ENCODE results near the gene TMEM95.
A peak's percentile ranks its signal among the peaks of the same experiment; 100 is the strongest.

Gene TMEM95

GRCh38 chr17:7315570-7316235, 39.3 kb upstream of the TMEM95 start:
- peak overlapping the region; percentile 64 for H3K4me3 ChIP-seq (ENCODE audit: low read depth, low read length)
- no peak for TF ChIP-seq CTCF (IDR thresholded peaks at IDR 0.05; ENCODE audit: insufficient read depth, low read depth, low read length, missing control alignments)
- DNase-seq (ENCODE audit: low read depth), result no peak

- DNase-seq (ENCODE audit: low read depth), result no peak
- no peak overlapping the region for H3K4me3 ChIP-seq (ENCODE audit: low read depth, low read length)
- TF ChIP-seq CTCF (IDR thresholded peaks at IDR 0.05; ENCODE audit: insufficient read depth, low read depth, low read length, missing control alignments), result no peak
These were observed 37.7 kb upstream of the TMEM95 start for GRCh38 chr17:7317161-7317803.

- no peak for TF ChIP-seq CTCF (IDR thresholded peaks at IDR 0.05; ENCODE audit: insufficient read depth, low read depth, low read length, missing control alignments)
- H3K4me3 ChIP-seq (ENCODE audit: low read depth, low read length), result no peak overlapping the region
- no peak for DNase-seq (ENCODE audit: low read depth)
These were observed 36.7 kb upstream of the TMEM95 start for GRCh38 chr17:7318121-7318860.

- no peak for DNase-seq (ENCODE audit: low read depth)
- no peak overlapping the region for H3K4me3 ChIP-seq (ENCODE audit: low read depth, low read length)
- no peak for TF ChIP-seq CTCF (IDR thresholded peaks at IDR 0.05; ENCODE audit: insufficient read depth, low read depth, low read length, missing control alignments)
These were observed 33.5 kb upstream of the TMEM95 start for GRCh38 chr17:7321466-7321865.

- no peak for TF ChIP-seq CTCF (IDR thresholded peaks at IDR 0.05; ENCODE audit: insufficient read depth, low read depth, low read length, missing control alignments)
- DNase-seq (ENCODE audit: low read depth), result no peak
- H3K4me3 ChIP-seq (ENCODE audit: low read depth, low read length), result no peak overlapping the region
These were observed 32.3 kb upstream of the TMEM95 start for GRCh38 chr17:7322520-7323194.

GRCh38 chr17:7323731-7324437, 31.1 kb upstream of the TMEM95 start:
- DNase-seq (ENCODE audit: low read depth), result peak; percentile 57
- TF ChIP-seq CTCF (IDR thresholded peaks at IDR 0.05; ENCODE audit: insufficient read depth, low read depth, low read length, missing control alignments), result peak; percentile 97
- no peak overlapping the region for H3K4me3 ChIP-seq (ENCODE audit: low read depth, low read length)
